NOMO-1 treated with DMSO at 0.1 percent for 48 hours (cell line): ENCODE data around the gene LHX8.
"Not testable (repeated sequence)": the region's sequence is repeated elsewhere in the genome, so short reads cannot be mapped to it uniquely, and the experiment has no call there.

ENCODE experiments used
- DNase-seq: peaks from one replicate; lab custom pipeline; 2025; ENCODE audit not compliant: unreplicated experiment; lab: John Stamatoyannopoulos, UW

Gene LHX8

DNA sequence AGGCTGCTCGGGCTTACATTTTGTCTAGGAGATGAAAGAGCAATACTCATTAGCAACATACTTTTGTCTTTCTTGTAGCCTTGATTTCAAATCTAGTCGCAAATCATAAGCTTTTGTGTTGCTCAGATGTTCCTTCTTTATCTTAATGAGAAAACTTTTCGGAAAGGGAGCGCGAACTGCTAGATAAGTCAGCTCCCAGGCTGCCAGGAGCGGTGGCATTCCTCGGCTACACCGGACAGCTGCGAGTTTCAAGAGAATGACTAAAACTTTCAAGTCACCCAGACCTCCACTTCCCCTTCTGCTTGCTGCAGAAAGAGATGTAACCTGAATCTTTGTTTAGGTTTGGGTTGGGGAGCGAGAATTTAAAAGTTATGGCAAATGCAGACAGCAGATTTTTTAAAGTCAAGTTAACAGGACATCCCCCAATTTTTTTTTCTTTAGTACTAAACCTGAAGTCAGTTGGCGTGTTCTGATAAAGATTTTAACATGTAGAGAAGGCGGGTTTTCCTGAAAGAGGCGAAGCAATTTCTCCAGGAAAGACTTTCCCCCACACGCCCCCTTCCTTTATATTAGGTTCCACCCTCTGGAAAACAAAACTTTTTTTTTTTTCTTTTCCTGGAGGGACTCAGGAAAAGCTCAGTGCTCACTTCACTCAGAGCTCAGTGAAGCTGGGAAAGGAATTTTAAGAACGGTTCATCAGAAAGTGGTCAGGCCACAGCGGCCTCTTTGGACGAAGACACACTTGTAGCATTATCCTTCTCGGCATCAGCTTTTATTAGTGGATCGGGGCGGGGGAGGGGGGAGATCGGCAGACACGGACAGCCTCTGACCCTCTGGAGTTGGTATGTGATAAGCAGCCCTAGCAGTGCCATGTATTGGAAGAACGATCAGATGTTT is at the start of gene LHX8:
TSS of gene LHX8 (plus strand) at position 639 of the 897 bp plus-strand sequence. CDS start 2,227 bp downstream, outside the sequence.
- DNase-seq, result no peak

DNA sequence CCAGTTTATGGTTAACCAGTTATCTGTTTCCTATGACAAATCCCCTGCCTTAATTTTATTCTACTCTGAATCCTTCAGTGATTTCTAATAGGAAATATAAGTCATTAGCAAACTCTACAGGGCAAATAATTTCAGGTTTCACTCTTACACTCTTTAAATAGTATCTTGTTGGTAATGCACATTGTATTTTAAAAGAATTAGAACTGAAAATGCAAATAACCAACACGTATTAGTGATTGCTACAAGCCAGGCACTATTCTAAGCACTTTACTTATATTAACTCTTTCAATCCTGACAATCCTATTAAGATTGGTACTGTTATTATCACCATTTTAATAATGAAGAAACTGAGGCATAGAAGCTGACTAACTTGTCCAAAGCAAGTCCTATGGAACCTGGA is 48.3 kb upstream of the LHX8 start:
- no peak for DNase-seq

DNA sequence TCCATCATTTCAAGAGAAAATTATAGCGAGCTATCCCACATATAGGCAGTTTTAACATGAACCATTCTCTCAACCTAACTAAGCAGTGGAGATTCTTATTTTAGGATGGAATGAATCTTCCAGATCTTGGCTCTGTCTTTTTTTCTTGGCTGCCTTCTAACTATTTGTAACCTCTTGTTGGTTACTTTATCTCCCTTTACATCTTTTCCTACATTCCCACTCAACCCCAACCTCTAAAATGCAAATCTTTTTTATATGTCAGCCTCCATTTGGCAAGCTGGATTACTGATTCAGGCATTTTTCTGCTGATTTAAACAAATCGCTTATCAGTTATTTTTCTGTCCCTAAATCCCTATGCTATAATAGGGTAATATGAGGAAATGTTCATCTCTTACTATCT is 46.9 kb upstream of the LHX8 start:
- DNase-seq, result no peak

DNA sequence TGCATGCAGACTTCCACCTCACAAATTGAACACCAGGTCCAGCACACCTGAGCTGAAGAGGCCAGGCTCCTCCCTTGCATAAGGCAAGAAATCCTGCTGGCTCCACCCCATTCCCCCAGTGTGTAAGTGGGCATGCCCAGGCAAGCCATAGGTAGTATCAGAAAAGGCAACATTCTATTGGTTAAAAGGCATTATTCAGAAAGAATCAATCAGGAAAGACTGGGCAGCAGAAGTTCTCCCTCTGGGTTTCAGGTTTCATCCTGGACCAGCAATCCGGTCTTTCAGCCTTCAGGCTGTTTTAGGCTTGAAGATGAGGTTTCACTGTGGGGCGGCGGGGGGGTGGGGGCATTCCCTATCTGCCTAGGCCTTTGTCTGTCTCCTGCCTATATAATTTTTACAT is 42.0 kb upstream of the LHX8 start:
- no peak for DNase-seq

DNA sequence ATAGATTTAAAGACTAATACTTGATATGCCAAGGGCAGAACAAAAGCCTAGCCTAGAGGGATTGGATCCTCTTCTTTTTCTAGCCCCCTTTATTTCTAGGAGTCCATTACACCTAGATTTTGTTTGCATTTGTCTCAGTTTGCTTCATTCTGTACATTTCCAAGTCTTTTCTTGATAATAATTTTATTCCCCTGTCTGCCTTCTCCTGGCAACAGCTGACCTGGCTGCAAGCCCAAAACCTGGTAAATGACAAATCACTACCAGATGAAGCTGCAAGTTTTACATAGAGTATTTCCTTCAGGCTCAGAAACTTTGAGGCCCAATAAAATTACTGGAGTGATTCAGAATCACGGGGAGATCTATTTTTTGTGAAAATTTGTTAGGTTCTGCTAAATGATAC is 36.5 kb upstream of the LHX8 start:
- no peak for DNase-seq

DNA sequence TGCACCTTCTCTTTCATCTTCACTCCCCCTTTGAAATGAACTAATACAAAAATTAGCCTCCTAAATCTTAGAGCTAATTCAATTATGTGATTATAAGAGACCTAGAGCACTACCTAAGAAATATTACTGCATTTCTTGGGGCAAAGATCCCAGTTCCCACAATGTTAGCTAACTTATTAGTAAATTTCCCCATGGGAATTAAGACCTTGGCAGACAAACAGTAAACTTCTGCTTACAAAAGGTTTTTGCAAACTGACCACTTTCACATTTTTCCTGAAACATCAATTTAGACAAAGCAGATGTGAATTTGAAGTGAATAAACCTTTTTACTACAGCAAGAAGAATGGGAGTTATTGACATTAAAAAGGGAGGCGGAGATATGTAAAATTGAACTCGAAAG is 34.6 kb upstream of the LHX8 start:
- no peak for DNase-seq

DNA sequence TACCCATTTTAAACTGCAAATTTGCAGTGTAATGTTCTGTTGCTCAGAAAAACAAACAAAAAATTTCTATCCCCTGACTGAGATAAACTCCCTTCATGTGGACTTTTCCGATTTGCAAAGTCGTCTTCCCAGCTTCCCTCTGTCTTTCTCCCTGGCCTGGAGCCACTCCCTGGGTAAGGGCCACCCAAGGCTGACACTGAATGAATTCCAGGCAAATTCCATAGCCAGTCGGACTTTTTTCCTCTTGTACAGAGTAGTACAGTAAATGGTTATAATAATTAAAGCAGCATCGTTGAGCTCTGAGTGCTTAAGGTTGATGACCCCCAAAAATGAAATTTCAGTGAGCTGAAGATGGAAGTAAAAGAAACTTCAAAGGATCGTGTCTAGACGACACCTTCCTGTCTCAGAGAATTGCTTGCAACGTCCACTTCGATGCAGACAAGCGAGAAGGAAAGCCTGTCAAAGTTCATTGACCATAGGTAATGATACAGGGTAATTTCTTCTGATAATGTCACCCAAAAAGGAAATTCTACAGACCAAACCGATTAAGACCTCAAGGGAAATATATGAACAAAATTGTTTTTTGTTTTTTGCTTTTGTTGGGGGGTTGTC is 33.6 kb upstream of the LHX8 start:
- no peak for DNase-seq

DNA sequence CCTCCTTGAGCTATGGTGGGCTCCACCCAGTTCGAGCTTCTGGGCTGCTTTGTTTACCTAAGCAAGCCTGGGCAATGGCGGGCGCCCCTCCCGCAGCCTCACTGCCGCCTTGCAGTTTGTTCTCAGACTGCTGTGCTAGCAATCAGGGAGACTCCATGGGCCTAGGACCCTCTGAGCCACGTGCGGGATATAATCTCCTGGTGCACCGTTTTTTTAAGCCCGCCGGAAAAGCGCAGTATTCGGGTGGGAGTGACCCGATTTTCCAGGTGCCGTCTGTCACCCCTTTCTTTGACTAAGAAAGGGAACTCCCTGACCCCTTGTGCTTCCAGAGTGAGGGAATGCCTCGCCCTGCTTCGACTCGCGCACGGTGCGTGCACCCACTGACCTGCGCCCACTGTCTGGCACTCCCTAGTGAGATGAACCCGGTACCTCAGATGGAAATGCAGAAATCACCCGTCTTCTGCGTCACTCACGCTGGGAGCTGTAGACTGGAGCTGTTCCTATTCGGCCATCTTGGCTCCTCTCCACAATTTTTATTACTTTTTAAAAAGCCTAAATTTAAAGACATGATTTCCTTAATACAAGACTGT is 21.7 kb upstream of the LHX8 start:
- not testable (repeated sequence) for DNase-seq

DNA sequence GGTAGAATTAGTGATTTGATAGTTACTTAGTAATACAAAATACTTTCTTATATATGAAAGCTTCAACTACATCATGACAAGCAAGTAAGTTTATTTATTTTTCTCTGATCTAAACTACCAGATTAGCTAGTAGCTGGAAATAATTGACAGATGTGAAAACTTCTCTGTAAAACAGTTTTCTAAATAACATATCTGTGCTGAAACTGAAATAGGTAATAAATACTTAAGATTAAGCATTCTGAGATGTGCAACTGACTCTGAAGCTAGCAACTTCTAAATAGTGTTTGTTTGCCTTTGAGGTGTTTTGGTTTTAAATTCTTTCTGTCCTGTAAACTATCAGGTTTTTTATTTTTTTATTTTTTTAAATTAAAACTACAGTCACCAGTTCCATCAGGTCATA is 18.5 kb upstream of the LHX8 start:
- no peak for DNase-seq

DNA sequence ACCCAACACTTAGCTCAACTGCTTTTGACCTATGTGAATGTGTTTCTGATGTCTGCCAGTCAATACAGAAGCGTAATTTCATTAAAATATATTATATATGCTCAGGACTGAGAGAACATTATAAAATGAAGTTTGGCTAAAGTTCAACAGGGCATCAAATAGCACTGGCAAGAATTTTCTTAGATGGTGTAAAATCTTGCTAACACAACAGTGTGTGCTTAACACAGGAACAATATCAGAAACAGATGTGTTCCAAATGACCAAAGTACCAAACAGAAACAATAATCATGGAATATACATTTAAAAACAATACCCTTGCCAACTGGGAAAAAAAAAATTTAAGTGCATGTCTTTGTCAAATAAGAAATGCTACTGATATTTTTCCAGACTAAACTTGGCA is 10.4 kb upstream of the LHX8 start:
- DNase-seq, result no peak

DNA sequence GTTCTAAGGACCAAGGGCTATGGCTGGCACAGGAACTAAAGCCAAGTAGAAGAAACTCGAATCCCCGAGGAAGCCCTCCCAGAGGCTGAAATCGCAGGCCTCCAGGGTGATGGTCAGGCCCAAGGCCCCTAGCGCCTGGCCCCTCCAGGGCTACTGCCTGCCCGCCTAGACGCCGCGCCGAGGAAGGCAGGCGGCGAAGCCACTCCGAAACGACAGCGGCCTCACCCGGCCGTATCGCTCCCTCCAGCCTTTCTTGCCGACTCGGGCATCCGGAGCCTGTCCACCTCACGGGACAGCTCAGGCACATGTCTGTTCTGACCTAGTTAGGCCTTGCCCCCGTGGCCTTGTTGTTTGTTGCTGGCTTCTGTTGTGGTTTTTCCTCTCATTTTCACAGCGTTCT is 9.7 kb upstream of the LHX8 start:
- no peak for DNase-seq

DNA sequence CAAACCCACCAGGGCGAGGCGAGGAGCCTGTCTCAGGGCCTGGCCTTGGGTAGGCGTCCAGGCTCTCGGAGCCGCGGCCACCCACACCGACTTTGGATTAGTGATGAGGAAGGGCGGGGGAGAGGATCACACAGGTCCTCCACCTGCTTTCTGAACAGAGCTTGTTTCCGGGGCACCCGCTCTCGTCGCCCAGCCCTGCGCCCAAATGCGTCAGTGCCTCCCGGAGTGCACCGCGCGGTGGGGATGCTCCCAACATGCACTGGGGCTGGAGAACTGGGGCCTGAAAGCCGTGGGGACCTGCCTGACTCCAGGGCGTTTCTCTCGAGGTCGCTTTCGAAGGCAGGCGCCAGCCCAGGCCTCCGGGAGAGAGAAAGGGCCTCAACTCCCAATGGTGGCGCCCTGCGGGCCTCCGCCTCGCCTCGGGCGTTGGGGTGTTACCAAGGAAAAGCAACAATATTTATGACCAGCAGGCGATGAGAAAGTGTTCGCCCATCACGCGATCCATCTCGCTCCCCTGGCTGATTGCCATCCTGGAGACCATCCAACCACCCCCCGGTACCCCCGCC is 8.9 kb upstream of the LHX8 start:
- no peak for DNase-seq

DNA sequence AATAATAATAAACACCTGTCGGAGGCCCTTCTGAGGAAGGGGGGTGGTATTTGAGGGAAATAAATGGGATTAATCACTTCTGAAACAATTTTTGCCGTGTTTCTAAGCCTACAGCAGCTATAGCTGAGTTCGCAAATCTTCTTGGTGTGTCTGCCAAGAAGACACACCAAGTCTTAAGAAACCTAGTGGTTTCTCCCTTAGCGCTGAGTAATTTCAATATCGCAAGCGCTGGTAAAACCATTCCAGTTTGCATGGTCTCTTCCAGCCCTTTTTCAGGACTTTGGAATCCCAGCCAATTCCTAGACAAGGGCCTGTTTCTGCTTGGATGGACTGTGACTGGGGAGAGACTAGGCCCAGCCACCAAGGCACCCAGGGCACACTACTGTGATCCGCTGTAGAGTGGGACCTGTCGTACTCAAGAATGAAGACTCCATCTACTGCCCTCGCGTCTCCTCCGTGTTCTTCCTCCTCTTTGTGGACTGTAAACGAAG is 7.5 kb upstream of the LHX8 start:
- DNase-seq, result no peak

DNA sequence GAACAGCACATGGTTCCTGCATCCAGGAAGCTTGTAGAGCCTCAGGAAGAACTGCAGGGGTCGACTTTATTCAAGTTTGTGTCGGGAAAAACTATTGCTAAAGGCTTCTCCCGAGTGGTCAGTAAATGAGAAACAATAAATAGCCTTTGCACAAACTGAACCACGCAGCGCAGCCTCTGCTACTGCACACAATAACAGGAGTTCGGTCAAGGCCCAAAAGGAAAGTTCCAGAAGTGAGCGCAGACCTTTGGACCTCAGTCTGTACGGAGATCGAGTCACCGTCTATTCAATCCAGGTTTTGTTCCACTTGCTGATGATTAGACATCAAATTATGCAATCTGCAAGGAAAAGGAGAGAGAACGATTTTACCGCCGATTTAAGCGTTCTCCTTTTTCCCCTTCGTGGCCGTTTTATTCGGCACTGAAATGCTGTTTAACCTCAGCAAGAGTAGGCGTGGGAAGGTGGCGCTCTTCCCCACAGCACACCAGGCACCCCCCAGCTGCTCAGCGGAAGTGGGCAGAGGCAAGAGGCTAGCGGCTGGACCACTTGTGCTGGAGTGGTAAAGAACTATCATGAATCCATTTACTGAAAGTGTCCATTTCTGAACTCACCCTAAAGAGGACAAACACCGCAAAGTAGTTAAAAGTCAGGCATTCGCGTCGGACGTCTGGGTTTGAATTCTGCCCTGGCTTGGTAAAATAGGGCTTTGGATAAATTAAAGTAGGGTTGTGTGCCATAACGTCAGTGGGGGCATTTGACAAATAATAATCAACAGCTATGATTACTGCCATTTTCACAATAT is 6.1 kb upstream of the LHX8 start:
- no peak for DNase-seq

DNA sequence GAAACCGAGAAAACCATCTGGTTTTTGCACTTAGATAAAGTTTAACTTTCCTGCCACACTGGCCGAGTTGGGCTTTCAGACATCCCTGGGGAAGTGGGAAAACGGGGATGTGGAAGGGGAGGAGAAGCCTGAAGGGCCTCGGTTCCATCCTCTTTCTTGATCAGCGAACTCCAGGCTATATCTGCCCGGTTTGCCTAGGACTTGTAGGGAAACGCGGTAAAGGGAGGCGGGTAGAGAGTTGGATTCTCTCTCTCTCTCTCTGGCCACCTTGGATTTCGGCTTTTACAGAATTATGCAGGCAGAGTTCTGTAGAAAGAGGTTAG is 4.6 kb upstream of the LHX8 start:
- no peak for DNase-seq

DNA sequence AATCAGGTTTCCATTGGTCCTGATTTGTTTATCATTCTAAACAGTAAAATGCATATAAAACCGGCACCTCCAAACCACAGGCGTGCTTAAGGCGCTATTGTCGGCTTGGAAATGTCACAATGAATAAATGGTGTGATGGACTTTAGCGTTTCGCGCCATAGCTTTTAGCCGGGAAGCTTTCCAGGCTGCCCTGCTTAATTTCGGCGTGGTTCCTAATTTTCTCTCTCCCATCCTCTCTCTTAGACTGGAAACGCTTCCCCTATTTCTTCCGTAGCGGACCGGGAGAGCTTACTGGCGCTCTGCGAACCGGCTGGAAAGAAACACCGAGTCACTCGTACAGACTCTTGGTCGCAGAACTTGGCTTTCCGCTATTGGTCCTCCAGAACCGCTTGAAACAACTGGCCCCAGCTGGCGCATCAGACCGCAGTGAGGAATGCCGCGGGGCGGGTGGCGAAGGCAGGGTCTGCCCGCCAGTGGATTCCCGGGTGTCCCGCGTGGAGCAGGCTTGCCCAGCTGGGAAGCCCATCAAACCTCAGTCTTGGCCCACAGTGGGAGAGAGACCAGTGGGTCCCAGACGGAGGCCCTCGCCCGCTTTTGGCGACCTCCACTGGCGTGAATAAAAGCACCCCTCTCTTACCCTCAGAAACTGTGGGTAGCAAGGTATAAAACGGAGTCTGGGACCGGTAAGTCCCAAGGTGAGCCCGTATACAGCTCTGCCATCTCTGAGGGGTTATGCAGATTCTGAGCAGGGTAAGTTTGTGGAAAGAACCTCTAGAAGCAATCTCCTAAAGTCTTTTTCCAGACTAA is 4.0 kb upstream of the LHX8 start:
- DNase-seq, result no peak

DNA sequence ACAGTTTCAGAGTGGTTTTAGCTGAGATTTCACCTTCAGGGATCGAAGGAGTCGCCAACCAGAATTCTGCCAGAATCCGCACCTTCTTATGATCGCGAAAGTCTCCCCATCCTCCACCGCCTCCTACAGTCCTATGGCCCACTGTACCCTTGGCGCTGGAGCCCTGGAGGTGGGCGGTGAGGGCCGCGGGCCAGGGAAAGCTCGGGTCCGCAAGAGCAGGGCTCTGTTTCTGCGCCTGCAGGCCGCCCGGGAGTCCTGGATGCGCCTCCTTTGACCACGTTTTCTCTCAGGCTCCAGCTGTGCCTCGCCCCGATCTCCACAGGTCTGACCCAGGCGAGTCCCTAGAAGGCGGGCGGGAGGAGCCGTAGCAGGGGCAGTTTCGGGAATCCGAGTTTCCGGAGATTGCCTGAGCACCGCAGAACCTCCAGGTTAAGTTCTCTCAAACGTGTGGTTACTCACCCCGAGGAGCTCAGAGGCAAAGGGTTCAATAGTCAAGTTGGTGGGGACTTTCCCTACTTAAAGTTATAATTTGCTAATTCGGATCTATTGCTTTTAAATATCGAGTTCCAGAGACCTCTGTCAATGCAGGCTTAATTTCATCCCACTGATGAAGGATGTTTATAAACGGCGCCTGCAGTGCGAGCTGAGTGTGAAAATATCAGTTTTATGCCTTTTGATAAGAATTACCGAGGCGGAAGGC is 3.2 kb upstream of the LHX8 start:
- no peak for DNase-seq

DNA sequence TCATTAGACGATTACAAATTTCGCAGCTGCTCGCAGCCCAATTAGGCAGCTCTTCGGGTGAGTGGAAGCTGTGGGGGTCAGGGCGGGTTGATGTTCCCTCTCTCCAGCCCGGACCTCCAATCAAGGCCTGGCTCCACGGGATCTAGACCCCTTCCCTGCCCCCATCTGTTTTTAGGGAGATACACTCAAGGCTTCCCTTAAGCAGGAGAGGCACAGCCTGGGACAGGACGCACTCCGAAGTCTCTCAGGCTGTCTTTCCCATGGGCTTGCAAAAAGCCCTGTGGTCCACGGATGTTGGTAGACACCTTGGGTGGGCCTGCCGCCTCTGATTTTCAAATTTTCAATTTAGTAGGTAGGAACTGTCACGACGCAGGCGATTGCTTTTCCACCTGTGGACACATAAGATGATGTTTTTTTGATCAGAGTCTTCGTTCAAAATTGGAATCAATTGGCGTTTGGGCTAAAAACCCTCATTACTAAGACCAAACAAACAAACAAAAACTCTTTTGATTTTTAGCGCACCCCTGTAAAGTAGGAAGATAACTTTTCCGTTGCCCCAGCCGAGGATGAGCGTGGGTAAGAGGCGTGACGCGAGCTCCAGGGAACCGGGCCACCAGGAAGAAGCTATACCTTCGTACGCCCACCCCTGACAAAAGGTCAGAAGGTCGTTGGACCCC is 2.5 kb upstream of the LHX8 start:
- DNase-seq, result no peak

DNA sequence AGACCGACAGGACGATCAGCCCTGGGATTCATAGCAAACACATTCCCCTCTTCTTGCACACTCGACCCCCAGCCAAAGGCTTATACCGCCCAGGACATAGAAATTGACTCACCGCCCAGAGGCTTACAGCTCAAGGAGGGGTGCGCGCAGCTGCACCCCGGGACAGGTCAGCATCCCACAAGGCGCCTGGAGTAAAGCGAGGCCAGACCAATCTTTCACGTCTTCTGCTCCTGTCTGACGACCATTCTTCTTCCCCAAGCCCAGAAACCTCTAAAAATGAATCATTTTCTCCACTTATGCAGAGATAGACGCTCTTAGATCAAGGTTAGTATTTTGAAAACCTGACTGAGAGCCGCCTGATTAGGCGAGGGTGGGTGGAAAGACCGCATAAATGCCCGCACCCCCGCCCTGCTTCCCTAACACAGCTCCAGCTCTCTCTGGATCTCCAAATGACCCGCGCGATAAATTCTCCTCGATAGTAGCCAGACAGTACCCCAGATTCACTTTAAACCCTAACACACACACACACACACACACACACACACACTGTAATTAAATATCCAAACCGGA is 1.9 kb upstream of the LHX8 start:
- DNase-seq, result no peak
